ENCODE measurements around the gene RAB6A.
"Not testable (repeated sequence)": the region's sequence is repeated elsewhere in the genome, so short reads cannot be mapped to it uniquely, and the experiment has no call there.

RAB6A gene

DNA sequence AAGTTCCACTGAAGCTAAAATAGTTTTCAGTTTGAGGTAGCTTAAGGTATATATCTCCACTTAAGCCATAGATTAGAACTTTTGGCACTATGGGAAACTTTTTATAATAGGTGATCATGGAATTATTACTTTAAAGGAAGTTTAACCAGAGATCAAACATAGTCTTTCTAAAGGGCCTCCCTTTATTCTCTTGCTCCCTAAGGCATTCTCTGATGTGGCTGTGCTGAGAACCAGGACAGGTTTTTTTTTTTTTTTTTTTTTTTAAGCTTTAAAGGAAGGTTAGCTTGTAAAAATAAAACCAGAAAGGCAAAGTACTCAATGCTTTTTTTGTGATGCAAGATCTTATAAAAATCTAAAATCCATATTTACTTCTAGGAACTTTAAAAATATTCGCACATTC, 23.9 kb upstream of the RAB6A start:
- intact Hi-C loops (cut with micrococcal nuclease): loop anchor here (5.0 kb wide), 1 partner anchor 93 kb away; the partner anchor contains the start of genes COA4 and PAAF1
- Mint-ChIP-seq H3K27ac (no peak overlapping the region), H3K27me3 (peaks cover 2% of the 10 kb centered on the region), H3K4me1 (ENCODE audit: low read depth) (no peaks in the 10 kb centered on the region), H3K36me3 (ENCODE audit: low read depth) (peaks cover 6% of the 10 kb centered on the region), H3K9me3 (no peaks in the 10 kb centered on the region), H3K4me3 (no peak overlapping the region)

DNA sequence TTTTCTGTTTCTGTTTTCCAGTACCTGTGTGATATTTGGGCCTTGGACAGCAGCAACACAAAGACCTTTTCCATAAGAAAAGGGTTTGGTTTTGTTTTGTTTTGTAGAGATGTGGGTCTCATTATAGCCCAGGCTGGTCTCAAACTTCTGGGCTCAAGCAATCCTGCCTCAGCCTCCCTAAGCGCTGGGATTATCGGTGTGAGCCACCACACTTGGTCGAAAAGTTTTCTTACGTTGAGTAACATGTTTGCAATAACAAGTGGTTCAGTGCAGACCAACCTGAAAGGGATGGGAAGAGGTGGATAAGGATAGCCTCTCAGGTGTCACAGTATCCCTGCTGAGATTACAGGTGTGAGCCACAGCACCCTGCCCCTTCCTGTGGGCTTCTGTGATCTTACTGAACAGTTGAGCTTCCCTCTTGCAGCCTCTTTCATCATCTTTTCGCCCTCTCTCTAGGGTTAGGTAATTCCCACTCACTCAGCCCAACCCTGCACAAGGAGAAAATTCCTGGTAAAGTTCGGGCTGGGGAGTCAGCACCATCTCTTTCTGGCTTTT, 23.3 kb upstream of the RAB6A start:
- Mint-ChIP-seq H3K27ac (no peak overlapping the region), H3K27me3 (peaks cover 2% of the 10 kb centered on the region), H3K36me3 (ENCODE audit: low read depth) (peaks cover 9% of the 10 kb centered on the region), H3K4me1 (ENCODE audit: low read depth) (no peaks in the 10 kb centered on the region), H3K9me3 (no peaks in the 10 kb centered on the region), H3K4me3 (no peak overlapping the region)
- intact Hi-C loops (cut with micrococcal nuclease): no loop called here

- H3K4me3 Mint-ChIP-seq: no peak overlapping the region
- no peak overlapping the region for H3K27ac Mint-ChIP-seq
- intact Hi-C loops (cut with micrococcal nuclease): no loop called here
- no peaks in the 10 kb centered on the region for H3K4me1 Mint-ChIP-seq (ENCODE audit: low read depth)
- H3K36me3 Mint-ChIP-seq (ENCODE audit: low read depth): peaks cover 12% of the 10 kb centered on the region
- peaks cover 2% of the 10 kb centered on the region for H3K27me3 Mint-ChIP-seq
- H3K9me3 Mint-ChIP-seq: no peaks in the 10 kb centered on the region
These were observed 22.7 kb upstream of the RAB6A start for GRCh38 chr11:73783483-73784020.

DNA sequence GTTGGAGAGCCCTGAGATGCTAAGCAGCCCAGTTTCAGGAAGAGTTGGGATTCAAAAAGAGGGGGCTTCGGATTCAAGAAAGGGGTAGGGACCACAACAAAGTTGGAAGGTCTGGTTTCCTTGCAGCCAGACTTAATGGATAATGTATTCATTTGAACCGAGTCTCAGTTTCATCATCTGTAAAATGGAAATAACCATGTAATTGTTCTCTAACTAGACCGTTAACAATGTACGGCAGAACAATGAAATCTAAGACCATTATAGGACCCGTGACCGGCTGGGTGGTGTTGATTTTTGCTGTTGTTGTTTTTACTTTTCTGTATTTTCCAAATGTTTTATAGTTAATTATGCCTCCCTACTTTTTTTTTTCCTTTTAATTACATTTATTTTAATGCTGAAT, 20.4 kb upstream of the RAB6A start:
- Mint-ChIP-seq H3K27me3 (peaks cover 2% of the 10 kb centered on the region), H3K4me3 (no peak overlapping the region), H3K4me1 (ENCODE audit: low read depth) (no peaks in the 10 kb centered on the region), H3K27ac (no peak overlapping the region), H3K9me3 (no peaks in the 10 kb centered on the region), H3K36me3 (ENCODE audit: low read depth) (peaks cover 6% of the 10 kb centered on the region)
- intact Hi-C loops (cut with micrococcal nuclease): no loop called here

GRCh38 chr11:73779084-73779902, 18.4 kb upstream of the RAB6A start:
- peaks cover 6% of the 10 kb centered on the region for H3K36me3 Mint-ChIP-seq (ENCODE audit: low read depth)
- H3K9me3 Mint-ChIP-seq: no peaks in the 10 kb centered on the region
- H3K27me3 Mint-ChIP-seq: peaks cover 4% of the 10 kb centered on the region
- H3K27ac Mint-ChIP-seq: peak overlapping the region; percentile 98
- peak overlapping the region; percentile 93 for H3K4me3 Mint-ChIP-seq
- intact Hi-C loops (cut with micrococcal nuclease): loop anchor here (1.0 kb wide), 1 partner anchor 18 kb away; the partner anchor contains the start of gene RAB6A
- H3K4me1 Mint-ChIP-seq (ENCODE audit: low read depth): no peaks in the 10 kb centered on the region

- H3K9me3 Mint-ChIP-seq; H3K36me3 Mint-ChIP-seq (ENCODE audit: low read depth); intact Hi-C loops (cut with micrococcal nuclease); H3K4me1 Mint-ChIP-seq (ENCODE audit: low read depth); H3K4me3 Mint-ChIP-seq; H3K27ac Mint-ChIP-seq: not testable (repeated sequence)
- H3K27me3 Mint-ChIP-seq: peaks cover 14% of the 10 kb centered on the region
These were observed 9.9 kb upstream of the RAB6A start for GRCh38 chr11:73770811-73771210.

DNA sequence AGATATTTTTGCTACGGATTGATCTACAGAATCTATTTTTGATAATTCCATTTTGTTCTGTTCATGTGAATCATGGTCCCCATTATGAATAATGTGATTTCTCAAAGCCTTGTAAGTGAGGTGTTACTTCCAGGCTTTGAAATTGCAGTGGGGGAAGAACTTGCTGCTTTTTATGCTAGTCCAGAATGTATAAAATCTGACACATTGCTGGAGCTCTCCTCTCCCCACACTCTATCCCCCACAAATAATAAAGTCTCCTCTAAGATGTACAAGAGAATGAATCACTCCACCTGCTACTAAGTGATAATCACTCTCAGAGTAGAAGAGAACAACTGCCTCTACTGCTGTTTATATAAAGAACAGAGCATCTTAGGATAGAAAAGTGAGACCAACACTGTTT, 5.9 kb upstream of the RAB6A start:
- intact Hi-C loops (cut with micrococcal nuclease): no loop called here
- peaks cover 17% of the 10 kb centered on the region for H3K4me1 Mint-ChIP-seq (ENCODE audit: low read depth)
- no peaks in the 10 kb centered on the region for H3K9me3 Mint-ChIP-seq
- peaks cover 8% of the 10 kb centered on the region for H3K27me3 Mint-ChIP-seq
- no peak overlapping the region for H3K27ac Mint-ChIP-seq
- no peaks in the 10 kb centered on the region for H3K36me3 Mint-ChIP-seq (ENCODE audit: low read depth)
- H3K4me3 Mint-ChIP-seq: no peak overlapping the region

- H3K9me3 Mint-ChIP-seq: no peaks in the 10 kb centered on the region
- intact Hi-C loops (cut with micrococcal nuclease): no loop called here
- H3K4me3 Mint-ChIP-seq: no peak overlapping the region
- no peak overlapping the region for H3K27ac Mint-ChIP-seq
- H3K27me3 Mint-ChIP-seq: peaks cover 8% of the 10 kb centered on the region
- peaks cover 39% of the 10 kb centered on the region for H3K4me1 Mint-ChIP-seq (ENCODE audit: low read depth)
- peaks cover 17% of the 10 kb centered on the region for H3K36me3 Mint-ChIP-seq (ENCODE audit: low read depth)
These were observed 1.9 kb upstream of the RAB6A start for GRCh38 chr11:73762732-73763131.

DNA sequence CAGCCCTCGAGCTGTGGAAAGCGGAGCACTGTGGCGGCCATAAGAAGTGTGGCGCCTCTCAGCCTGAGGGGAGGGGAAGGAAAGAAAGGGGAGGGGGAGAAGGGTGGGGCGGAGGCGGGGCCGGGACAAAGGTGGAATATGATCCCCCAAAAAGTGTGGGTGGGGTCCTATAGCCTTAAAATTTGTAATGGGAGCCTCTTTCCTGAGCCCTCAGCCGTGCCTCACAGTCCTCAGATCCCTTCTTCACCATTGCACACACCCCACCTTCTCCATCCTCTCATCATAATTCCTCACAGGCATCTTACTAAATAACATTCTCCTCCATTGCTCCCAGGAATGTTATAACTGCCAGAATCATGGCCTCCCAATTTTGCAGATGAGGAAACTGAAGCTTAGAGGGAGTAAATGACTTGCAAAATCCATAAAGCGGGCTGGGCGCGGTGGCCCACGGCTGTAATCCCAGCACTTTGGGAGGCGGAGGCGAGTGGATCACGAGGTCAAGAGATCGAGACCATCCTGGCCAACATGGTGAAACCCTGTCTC, 600 bp upstream of the RAB6A start:
- H3K4me3 Mint-ChIP-seq: peak overlapping the region; percentile 92
- no peaks in the 10 kb centered on the region for H3K9me3 Mint-ChIP-seq

DNA sequence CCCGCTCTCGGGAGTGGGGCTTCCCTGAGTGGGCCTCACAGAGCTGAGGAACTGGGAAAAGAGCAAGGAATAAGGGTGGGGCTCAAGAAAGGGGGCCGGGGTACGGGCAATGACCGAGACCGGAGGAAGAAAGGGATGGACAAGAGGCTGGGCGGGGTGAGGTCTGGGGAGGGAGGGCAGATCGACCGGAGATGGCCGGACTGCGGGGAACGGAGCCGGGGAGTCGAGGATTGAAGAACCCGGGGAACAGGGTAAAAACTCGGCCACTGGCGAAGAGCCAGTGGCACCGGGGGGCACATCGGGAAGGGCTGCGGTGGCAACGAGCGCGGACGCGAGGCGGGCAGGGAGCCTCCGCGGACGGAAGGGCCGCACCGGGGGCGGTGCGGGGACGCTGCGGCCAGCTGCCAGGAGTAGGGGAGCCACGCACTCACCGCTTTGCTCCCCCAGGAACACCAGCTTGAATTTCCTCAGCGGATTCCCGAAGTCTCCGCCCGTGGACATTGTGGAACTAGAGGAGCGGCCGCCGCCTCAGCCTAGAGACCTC, 667 bp downstream of the RAB6A start:
- no peaks in the 10 kb centered on the region for H3K9me3 Mint-ChIP-seq
- peaks cover 28% of the 10 kb centered on the region for H3K36me3 Mint-ChIP-seq (ENCODE audit: low read depth)
- H3K27ac Mint-ChIP-seq: peak overlapping the region; percentile 94
- peaks cover 2% of the 10 kb centered on the region for H3K27me3 Mint-ChIP-seq
- intact Hi-C loops (cut with micrococcal nuclease): no loop called here
- H3K4me1 Mint-ChIP-seq (ENCODE audit: low read depth): peaks cover 54% of the 10 kb centered on the region
- peak overlapping the region; percentile 92 for H3K4me3 Mint-ChIP-seq

More for the DNA sequence above, 600 bp upstream of the RAB6A start:
- Mint-ChIP-seq H3K36me3 (ENCODE audit: low read depth) (peaks cover 22% of the 10 kb centered on the region), H3K4me1 (ENCODE audit: low read depth) (peaks cover 43% of the 10 kb centered on the region), H3K27me3 (peaks cover 5% of the 10 kb centered on the region), H3K27ac (peak overlapping the region; percentile 94)
- intact Hi-C loops (cut with micrococcal nuclease): loop anchor here (1.0 kb wide), 1 partner anchor 18 kb away; no protein-coding TSS in a partner anchor

- Mint-ChIP-seq H3K27ac (peak overlapping the region; percentile 94), H3K27me3 (no peaks in the 10 kb centered on the region), H3K9me3 (no peaks in the 10 kb centered on the region), H3K36me3 (ENCODE audit: low read depth) (peaks cover 28% of the 10 kb centered on the region), H3K4me3 (peak overlapping the region; percentile 92), H3K4me1 (ENCODE audit: low read depth) (peaks cover 54% of the 10 kb centered on the region)
- intact Hi-C loops (cut with micrococcal nuclease): loop anchor here (5.0 kb wide), 1 partner anchor 33 kb away; no protein-coding TSS in a partner anchor
These were observed 1.2 kb downstream of the RAB6A start for GRCh38 chr11:73759610-73760134.

- intact Hi-C loops (cut with micrococcal nuclease): loop anchor here (5.0 kb wide), 1 partner anchor 34 kb away; no protein-coding TSS in a partner anchor
- H3K4me3 Mint-ChIP-seq: no peak overlapping the region
- no peaks in the 10 kb centered on the region for H3K9me3 Mint-ChIP-seq
- peaks cover 28% of the 10 kb centered on the region for H3K36me3 Mint-ChIP-seq (ENCODE audit: low read depth)
- H3K27ac Mint-ChIP-seq: no peak overlapping the region
- H3K27me3 Mint-ChIP-seq: no peaks in the 10 kb centered on the region
- peaks cover 50% of the 10 kb centered on the region for H3K4me1 Mint-ChIP-seq (ENCODE audit: low read depth)
These were observed 2.4 kb downstream of the RAB6A start for GRCh38 chr11:73758451-73758850.

DNA sequence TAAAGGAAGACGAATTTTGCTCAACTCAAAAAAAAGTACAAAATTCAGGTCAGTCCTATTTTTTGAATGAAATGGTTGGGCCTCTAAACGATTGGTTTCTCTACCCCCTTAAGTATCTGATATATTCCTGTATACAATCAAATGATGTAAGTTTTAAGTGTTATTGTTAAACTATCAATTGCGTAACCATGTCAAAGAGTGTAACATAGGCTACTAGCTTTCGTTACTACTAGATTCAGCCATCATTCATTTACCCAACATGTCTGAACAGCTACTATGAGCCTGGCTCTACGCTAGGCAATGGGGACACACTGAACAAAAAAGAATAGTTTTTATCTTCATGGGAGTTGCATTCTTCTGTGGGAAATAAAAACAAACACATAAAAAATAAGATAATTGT, 3.3 kb downstream of the RAB6A start:
- peaks cover 32% of the 10 kb centered on the region for H3K36me3 Mint-ChIP-seq (ENCODE audit: low read depth)
- no peaks in the 10 kb centered on the region for H3K27me3 Mint-ChIP-seq
- no peaks in the 10 kb centered on the region for H3K9me3 Mint-ChIP-seq
- intact Hi-C loops (cut with micrococcal nuclease): loop anchor here (5.0 kb wide), 1 partner anchor 35 kb away; no protein-coding TSS in a partner anchor
- no peak overlapping the region for H3K4me3 Mint-ChIP-seq
- peaks cover 52% of the 10 kb centered on the region for H3K4me1 Mint-ChIP-seq (ENCODE audit: low read depth)
- no peak overlapping the region for H3K27ac Mint-ChIP-seq
